GM21528 (cell line): ENCODE results near the gene DSCAML1.

ENCODE experiments used
- ATAC-seq: cut with Tn5 transposase; IDR thresholded peaks from one replicate; pipeline ENCODE4 v1.9.1; 2021; ENCODE audit warnings: mild to moderate bottlenecking, moderate library complexity; ENCODE audit not compliant: unreplicated experiment, low FRiP score

Gene DSCAML1

GRCh38 chr11:117378976-117379865 lies 417.8 kb downstream of the DSCAML1 start:
- no peak for ATAC-seq
